Gastroesophageal sphincter (tissue), 3 donors: ENCODE results near the gene SPRY2.

ENCODE experiments used
- CTCF ChIP-seq, 4 experiments: fragments of 200-600 bp in 2 of 4; fragments of 450-650 bp in 2 of 4; sonication (generic) in 1 of 4; IDR thresholded peaks; one replicate each; pipeline ENCODE4 v1.5.1; 2017 to 2019; ENCODE audit warnings: antibody characterized with exemption in 4 of 4, mild to moderate bottlenecking in 2 of 4, moderate library complexity in 2 of 4
- POLR2A ChIP-seq, 2 donors: fragments of 450-650 bp; IDR thresholded peaks; one replicate each; pipeline ENCODE4 v1.6.1; 2017; ENCODE audit warnings: antibody characterized with exemption in 2 of 2, mild to moderate bottlenecking in 2 of 2, moderate library complexity in 1 of 2
- POLR2AphosphoS5 ChIP-seq: sonication (generic); formaldehyde crosslinking; IDR thresholded peaks from one replicate; pipeline ENCODE4 v1.6.1; 2017; ENCODE audit warnings: antibody characterized with exemption

- TF ChIP-seq CTCF (IDR thresholded peaks at IDR 0.05) (no peak), POLR2AphosphoS5 (no peak), POLR2A (IDR thresholded peaks at IDR 0.05) (no peak)
Observed at GRCh38 chr13:80359778-80360452, 19.0 kb upstream of the SPRY2 start.
